Measurements from ENCODE around the gene ZNF155.
A peak's percentile ranks its signal among the peaks of the same experiment; 100 is the strongest.

ZNF155 gene

GRCh38 chr19:43966079-43966694 lies 17.8 kb upstream of the ZNF155 start:
- no peak overlapping the region for H3K4me3 Mint-ChIP-seq
- no peaks in the 10 kb centered on the region for H3K4me1 Mint-ChIP-seq
- H3K36me3 Mint-ChIP-seq = peaks cover 67 to 80% of the 10 kb centered on the region in 2 donors
- H3K27ac Mint-ChIP-seq = no peak overlapping the region
- no peak for DNase-seq
- ATAC-seq (replicated peaks) = no peak
- H3K9me3 Mint-ChIP-seq = peaks cover 39 to 40% of the 10 kb centered on the region in 2 donors
- H3K27me3 Mint-ChIP-seq = no peaks in the 10 kb centered on the region

DNA sequence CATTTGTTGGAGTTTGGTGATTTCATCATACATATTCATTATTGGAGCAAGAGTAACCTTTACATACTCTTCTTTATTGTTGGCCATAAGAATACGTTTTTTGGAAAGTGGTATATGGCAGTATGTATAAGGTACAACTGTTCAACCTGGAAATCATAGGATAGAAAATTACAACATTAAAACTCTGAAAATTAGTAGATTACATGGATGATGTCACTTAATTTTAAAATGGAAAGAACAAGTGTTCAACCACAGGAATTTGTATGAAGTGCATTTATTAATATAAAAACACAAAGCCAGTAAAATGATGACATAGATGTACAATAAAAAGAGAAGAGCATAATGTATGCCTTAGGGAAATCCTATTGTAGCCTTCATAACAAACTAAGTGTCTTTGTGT lies 7.3 kb upstream of the ZNF155 start:
- Mint-ChIP-seq H3K27ac (no peak overlapping the region), H3K4me3 (no peak overlapping the region), H3K4me1 (no peaks in the 10 kb centered on the region), H3K9me3 (peaks cover 19 to 28% of the 10 kb centered on the region in 2 donors), H3K36me3 (peaks cover 6 to 16% of the 10 kb centered on the region in 2 donors), H3K27me3 (no peaks in the 10 kb centered on the region)
- DNase-seq (no peak), ATAC-seq (replicated peaks) (no peak)

DNA sequence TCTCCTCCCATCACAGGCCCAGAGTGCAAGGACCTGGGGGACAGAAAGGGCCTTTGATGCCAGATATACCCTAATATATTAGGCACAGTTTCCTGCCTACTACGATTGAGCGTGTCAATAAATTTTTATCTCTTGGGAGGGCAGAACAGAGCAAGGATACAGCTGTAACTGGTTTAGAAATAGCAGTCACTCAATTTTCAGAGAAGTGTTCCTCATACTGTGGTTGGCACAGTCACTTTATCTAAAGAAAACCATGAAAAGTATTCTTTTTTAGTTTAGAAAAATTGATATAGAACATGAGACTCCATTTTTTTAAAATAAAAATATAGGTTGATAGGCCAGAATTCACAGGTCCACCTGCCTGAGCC lies 460 bp upstream of the ZNF155 start:
- peak overlapping the region; percentile 61 to 65 for H3K4me3 Mint-ChIP-seq
- DNase-seq (no peak), ATAC-seq (replicated peaks) (peak in 1 of 2 donors; percentile 28)
- peaks cover 1 to 5% of the 10 kb centered on the region in 2 donors for H3K36me3 Mint-ChIP-seq
- H3K9me3 Mint-ChIP-seq = peaks cover 1 to 3% of the 10 kb centered on the region in 2 donors
- H3K27ac Mint-ChIP-seq = no peak overlapping the region
- no peaks in the 10 kb centered on the region for H3K27me3 Mint-ChIP-seq
- peaks cover 5 to 14% of the 10 kb centered on the region in 2 donors for H3K4me1 Mint-ChIP-seq

DNA sequence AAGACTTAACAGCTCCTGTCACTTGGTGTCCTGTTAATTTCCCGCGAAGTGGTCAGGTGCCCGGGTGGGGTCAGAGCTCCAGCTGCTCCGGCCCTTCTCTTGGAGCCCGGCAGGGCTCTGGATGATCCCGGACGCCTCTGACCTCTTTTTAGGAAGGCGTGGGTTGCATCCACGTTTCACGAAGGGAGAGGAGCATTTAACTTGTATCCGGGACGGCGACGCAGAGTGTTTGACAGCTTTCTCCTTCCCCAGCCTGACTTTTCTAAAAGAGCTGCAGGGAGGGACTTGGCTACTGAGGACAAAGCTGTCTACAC lies 656 bp downstream of the ZNF155 start:
- H3K27ac Mint-ChIP-seq = peak overlapping the region; percentile 93
- H3K27me3 Mint-ChIP-seq = no peaks in the 10 kb centered on the region
- H3K4me1 Mint-ChIP-seq = peaks cover 5 to 14% of the 10 kb centered on the region in 2 donors
- H3K36me3 Mint-ChIP-seq = peaks cover 12 to 17% of the 10 kb centered on the region in 2 donors
- ATAC-seq (replicated peaks) (peak; percentile 12 to 24), DNase-seq (no peak)
- H3K9me3 Mint-ChIP-seq = peaks cover 3 to 6% of the 10 kb centered on the region in 2 donors
- peak overlapping the region; percentile 92 to 96 for H3K4me3 Mint-ChIP-seq

DNA sequence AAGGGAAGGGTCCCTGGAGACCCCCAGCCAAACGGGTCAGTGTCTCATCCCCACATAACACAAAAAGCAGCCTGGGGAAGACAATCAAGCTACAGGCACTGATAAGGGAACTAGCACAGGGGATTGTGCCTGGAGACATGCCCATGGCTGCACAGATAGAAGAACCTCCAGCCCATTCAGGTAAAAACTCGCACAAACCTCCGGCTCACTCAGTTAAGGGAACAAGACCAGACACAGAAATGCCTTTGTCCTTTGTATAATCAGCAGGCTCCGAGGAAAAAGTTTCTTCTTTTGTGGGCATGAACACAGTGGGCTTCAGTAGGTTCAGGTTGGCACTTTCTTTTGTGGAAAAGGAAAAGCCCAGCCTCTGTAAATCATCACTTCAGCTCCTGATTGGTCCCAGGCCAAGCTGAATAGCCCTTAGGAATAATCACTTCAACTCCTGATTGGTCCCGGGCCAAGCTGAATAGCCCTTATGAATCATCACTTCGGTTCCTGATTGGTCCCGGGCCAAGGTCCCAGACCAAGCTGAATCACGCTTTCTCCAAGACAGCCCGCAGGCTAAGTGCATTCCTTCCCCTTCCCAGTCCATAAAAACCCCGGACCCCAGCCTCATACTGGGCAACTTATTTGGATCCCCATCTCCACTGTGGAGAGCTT lies 13.8 kb downstream of the ZNF155 start:
- Mint-ChIP-seq H3K27me3 (no peaks in the 10 kb centered on the region), H3K9me3 (peaks cover 18 to 22% of the 10 kb centered on the region in 2 donors), H3K36me3 (peaks cover 44 to 54% of the 10 kb centered on the region in 2 donors), H3K27ac (no peak overlapping the region), H3K4me3 (no peak overlapping the region), H3K4me1 (peaks cover 9 to 10% of the 10 kb centered on the region in 2 donors)
- ATAC-seq (replicated peaks) (no peak), DNase-seq (no peak)

DNA sequence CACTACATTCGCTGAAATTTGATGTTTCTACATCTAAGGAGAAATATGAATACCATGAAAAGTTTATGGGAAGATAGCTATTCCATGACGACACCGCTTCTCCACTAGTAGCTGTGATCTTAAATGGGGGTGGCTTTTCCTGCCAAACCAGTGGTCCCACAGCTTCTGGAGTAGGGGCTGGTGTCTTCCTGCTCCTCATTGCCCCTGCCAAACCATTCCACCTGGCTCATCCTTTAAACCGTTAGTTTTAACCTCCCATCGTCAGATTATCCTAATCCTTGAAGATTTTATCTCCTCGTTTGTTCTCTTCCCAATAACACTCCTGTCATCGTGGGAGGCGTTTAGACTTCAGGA lies 18.2 kb downstream of the ZNF155 start:
- Mint-ChIP-seq H3K36me3 (peaks cover 35 to 44% of the 10 kb centered on the region in 2 donors), H3K4me1 (peaks cover 13 to 17% of the 10 kb centered on the region in 2 donors), H3K9me3 (peaks cover 17 to 18% of the 10 kb centered on the region in 2 donors), H3K27ac (peak overlapping the region; percentile 100), H3K27me3 (no peaks in the 10 kb centered on the region), H3K4me3 (peak overlapping the region; percentile 97 to 99)
- ATAC-seq (replicated peaks) (no peak), DNase-seq (no peak)

DNA sequence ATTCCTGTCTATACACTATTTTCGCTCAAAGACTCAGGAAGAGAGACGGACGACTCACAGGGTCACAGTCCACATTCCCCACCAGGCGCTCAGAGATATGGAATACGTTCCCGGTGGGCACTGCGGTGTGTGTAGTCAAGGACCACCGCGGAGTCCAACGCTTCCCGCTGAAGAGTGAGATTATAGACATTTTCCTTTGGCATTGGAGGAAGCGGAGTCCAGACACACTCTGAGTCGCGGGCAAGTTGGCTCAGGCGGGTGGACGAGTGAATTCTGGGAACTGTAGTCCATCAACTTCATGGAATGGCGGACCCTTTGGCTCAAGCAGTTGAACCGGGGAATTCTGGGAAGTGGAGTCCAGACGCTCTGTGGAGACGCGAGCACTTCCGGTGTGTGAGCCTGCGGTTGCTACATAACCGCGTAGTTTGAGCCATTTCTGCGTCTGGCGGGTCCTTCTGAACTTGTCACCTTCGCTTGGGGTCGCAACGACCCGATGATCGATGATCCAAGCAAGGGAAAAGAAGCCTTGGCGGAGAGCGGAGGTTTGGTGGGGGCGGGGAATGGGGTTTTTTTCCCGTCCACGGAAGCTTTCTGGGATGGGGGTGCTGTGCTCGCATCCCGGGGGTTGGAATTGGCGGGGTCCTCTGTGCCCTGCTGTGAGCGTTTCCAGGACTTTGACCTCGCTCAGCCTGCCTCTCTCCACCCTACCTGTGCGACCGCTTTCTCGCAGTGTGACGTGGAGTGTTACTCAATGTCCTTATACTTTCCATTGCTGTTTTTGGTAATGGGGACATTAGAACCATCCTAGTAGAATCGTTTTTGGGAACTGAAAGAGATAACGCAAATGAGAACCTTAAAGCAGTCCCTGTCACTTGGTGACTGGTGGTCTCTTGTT lies 18.8 kb downstream of the ZNF155 start, which contains the start of gene ZNF230:
Gene ZNF230, plus strand, starts transcription at position 392 of the 895 bp plus-strand sequence. CDS start 4,122 bp downstream, outside the sequence.
- peaks cover 21 to 24% of the 10 kb centered on the region in 2 donors for H3K9me3 Mint-ChIP-seq
- DNase-seq = peak; percentile 88
- peaks cover 15 to 23% of the 10 kb centered on the region in 2 donors for H3K4me1 Mint-ChIP-seq
- ATAC-seq (replicated peaks) = peak; percentile 86 to 89
- peaks cover 38 to 45% of the 10 kb centered on the region in 2 donors for H3K36me3 Mint-ChIP-seq
- peak within 1 kb of the TSS; percentile 100 for H3K27ac Mint-ChIP-seq
- peak within 1 kb of the TSS; percentile 97 to 99 for H3K4me3 Mint-ChIP-seq
- no peaks in the 10 kb centered on the region for H3K27me3 Mint-ChIP-seq

DNA sequence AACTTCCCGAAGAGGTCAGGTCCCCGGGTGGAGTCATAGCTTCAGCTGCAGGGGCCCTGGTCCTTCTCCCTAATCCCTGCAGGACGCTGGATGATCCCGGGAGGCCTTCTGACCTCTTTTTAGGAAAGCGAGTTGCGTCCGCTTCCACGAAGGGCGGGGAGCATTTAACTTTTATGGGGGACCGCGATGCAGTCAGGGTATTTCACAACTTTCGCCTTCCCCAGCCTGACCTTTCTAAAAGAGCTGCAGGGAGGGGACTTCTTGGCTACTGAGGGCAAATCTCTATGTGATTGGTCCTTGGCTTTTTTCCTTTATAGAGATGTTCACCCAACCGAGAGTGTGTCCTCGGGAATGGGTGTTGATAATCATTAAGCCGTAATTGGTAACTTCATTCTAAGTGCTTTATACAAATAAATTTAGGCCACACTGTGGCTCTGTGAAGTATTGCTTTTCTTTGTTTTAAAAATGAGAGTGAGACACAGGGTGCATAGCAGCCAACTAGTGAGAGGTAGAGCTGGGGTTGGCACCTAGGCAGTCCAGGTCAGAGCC lies 19.5 kb downstream of the ZNF155 start:
- H3K36me3 Mint-ChIP-seq = peaks cover 40 to 46% of the 10 kb centered on the region in 2 donors
- ATAC-seq (replicated peaks) (peak; percentile 55 to 66), DNase-seq (peak; percentile 57)
- H3K27me3 Mint-ChIP-seq = no peaks in the 10 kb centered on the region
- peaks cover 15 to 23% of the 10 kb centered on the region in 2 donors for H3K4me1 Mint-ChIP-seq
- peak overlapping the region; percentile 97 to 99 for H3K4me3 Mint-ChIP-seq
- peaks cover 18 to 23% of the 10 kb centered on the region in 2 donors for H3K9me3 Mint-ChIP-seq
- peak overlapping the region; percentile 100 for H3K27ac Mint-ChIP-seq

GRCh38 chr19:44005973-44006372 lies 22.0 kb downstream of the ZNF155 start:
- Mint-ChIP-seq H3K27me3 (no peaks in the 10 kb centered on the region), H3K4me3 (no peak overlapping the region), H3K9me3 (peaks cover 28 to 33% of the 10 kb centered on the region in 2 donors), H3K4me1 (peaks cover 15 to 23% of the 10 kb centered on the region in 2 donors), H3K27ac (no peak overlapping the region), H3K36me3 (peaks cover 59 to 66% of the 10 kb centered on the region in 2 donors)
- DNase-seq (no peak), ATAC-seq (replicated peaks) (no peak)

DNA sequence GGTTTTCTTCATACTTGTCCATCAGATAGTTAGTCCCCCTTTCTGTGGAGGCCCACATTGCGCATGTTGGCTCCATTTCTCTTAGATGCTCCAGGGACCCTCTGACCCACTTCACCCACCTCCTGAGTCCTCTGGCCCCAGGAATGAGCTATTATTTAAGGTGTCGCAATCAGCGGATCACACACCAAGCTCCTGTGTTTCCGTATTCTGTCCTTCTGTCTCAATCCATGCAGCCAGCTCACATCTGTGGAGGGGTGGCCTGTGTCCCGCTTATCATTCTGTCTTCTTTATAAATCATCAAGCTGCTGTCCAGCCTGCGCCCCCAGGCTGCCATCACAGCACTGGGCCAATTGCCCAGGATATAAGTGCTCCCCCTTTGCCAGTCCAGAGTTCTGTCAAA lies 23.5 kb downstream of the ZNF155 start:
- H3K4me1 Mint-ChIP-seq = peaks cover 8 to 15% of the 10 kb centered on the region in 2 donors
- no peak for ATAC-seq (replicated peaks)
- H3K27ac Mint-ChIP-seq = peak overlapping the region; percentile 33

DNA sequence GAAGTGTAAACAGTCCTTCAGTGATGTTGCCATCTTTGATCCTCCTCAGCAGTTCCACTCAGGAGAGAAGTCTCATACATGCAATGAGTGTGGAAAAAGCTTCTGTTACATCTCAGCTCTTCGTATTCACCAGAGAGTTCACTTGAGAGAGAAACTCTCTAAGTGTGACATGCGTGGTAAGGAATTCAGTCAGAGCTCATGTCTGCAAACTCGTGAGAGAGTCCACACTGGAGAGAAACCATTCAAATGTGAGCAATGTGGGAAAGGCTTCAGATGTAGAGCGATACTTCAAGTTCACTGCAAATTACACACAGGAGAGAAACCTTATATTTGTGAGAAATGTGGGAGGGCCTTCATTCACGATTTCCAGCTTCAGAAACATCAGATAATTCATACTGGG lies 26.5 kb downstream of the ZNF155 start:
- Mint-ChIP-seq H3K4me3 (no peak overlapping the region), H3K36me3 (peaks cover 80 to 89% of the 10 kb centered on the region in 2 donors), H3K4me1 (peaks cover 2 to 8% of the 10 kb centered on the region in 2 donors), H3K27me3 (no peaks in the 10 kb centered on the region), H3K9me3 (peaks cover 48 to 51% of the 10 kb centered on the region in 2 donors), H3K27ac (no peak overlapping the region)
- DNase-seq = no peak
- ATAC-seq (replicated peaks) = no peak

More for the DNA sequence above, 23.5 kb downstream of the ZNF155 start:
- H3K9me3 Mint-ChIP-seq = peaks cover 35 to 36% of the 10 kb centered on the region in 2 donors
- no peak overlapping the region for H3K4me3 Mint-ChIP-seq
- H3K27me3 Mint-ChIP-seq = no peaks in the 10 kb centered on the region
- H3K36me3 Mint-ChIP-seq = peaks cover 68 to 78% of the 10 kb centered on the region in 2 donors
- DNase-seq = no peak

DNA sequence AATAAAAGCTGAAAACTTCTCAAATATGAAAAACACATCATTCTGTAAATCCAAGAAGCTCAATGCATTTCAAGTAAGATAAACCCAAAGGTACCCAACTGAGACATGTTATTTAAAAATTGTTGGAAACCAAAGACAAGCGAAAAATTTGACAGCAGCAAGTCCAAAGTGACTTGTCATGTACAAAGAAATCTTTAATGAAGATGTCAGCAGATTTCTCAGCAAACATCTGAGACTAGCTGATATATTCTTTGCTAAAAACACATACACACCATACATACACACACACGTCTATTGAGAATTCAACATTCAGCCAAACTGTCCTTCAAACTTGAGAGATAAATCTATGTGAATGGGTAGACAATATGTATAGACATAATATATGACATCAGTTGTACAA lies 35.5 kb downstream of the ZNF155 start:
- H3K4me1 Mint-ChIP-seq = peaks cover 0 to 1% of the 10 kb centered on the region in 2 donors
- DNase-seq = no peak
- H3K4me3 Mint-ChIP-seq = no peak overlapping the region
- no peak overlapping the region for H3K27ac Mint-ChIP-seq
- no peak for ATAC-seq (replicated peaks)
- H3K9me3 Mint-ChIP-seq = peaks cover 30 to 38% of the 10 kb centered on the region in 2 donors
- peaks cover 9 to 12% of the 10 kb centered on the region in 2 donors for H3K36me3 Mint-ChIP-seq
- peaks cover 20 to 38% of the 10 kb centered on the region in 2 donors for H3K27me3 Mint-ChIP-seq

GRCh38 chr19:44021221-44021620 lies 37.2 kb downstream of the ZNF155 start:
- Mint-ChIP-seq H3K27ac (no peak overlapping the region), H3K4me1 (peaks cover 12 to 18% of the 10 kb centered on the region in 2 donors), H3K4me3 (no peak overlapping the region), H3K9me3 (peaks cover 26 to 35% of the 10 kb centered on the region in 2 donors), H3K36me3 (peaks cover 10 to 23% of the 10 kb centered on the region in 2 donors), H3K27me3 (peaks cover 20 to 38% of the 10 kb centered on the region in 2 donors)
- DNase-seq (no peak), ATAC-seq (replicated peaks) (no peak)

DNA sequence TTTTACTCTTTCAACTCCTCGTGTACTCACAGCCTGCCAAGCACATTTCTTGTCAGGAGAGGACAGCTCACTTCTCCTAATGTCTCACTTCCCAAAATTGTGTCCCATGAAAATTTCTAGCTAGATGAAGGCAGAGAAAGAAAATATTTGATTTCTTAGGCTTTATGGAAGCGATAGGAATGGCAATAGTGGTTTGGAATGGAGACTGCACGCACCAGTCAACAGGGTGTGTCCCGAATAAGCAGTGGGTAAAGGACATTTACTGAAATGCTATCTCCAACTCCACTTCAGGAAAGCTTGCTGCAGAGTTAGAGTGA lies 40.9 kb downstream of the ZNF155 start:
- Mint-ChIP-seq H3K27me3 (peaks cover 17 to 20% of the 10 kb centered on the region in 2 donors), H3K9me3 (peaks cover 23 to 31% of the 10 kb centered on the region in 2 donors), H3K27ac (peak overlapping the region; percentile 98), H3K4me1 (peaks cover 18 to 30% of the 10 kb centered on the region in 2 donors), H3K36me3 (peaks cover 36 to 49% of the 10 kb centered on the region in 2 donors), H3K4me3 (peak overlapping the region; percentile 96 to 100)
- no peak for ATAC-seq (replicated peaks)
- no peak for DNase-seq

All from stimulated activated naive B cell treated with anti-CD40 and anti-IgM and Interleukin-4, amounts not matched to agents 10 μg/mL and 1 μg/mL and 100 μg/mL, for 72 hours (primary cell).